ENCODE results near the gene KRTAP12-3.

KRTAP12-3 gene

DNA sequence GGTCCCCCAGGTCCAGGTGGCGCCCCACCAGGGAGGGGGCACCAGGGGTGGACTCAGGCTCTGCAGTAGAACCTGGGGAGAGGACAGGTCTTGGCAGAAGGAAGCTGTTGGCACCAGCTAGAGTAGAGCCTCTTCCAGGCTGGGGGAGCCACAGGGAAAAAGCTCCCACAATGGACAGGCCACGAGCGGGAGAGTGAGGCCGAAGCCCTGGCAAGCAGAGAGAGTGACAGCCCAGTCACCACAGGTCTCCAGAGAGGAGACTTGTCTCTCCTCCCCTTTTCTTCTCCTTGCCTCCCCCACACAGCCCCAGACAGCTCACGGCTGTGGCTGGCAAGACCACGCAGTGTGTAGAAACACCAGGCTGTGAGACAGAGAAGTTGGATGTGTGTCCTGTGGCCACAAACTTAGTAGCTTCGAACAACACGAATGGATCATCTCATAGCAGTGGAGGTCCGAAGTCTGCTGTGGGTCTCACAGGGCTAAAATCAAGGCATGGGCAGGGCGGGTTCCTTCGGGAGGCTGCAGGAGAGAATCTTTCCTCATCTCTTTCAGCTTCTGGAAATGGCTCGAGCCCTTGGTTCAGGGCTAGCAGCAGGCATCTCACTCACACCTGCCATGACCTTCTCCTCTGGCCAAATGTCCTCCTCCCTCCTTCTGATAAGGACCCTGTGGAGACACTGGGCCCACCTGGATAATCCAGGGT, 6.6 kb upstream of the KRTAP12-3 start:
- H3K4me3 ChIP-seq (replicated peaks; ENCODE audit: insufficient read depth, low read length) = no peak overlapping the region
- no peak overlapping the region for H3K27ac ChIP-seq (replicated peaks)
- no peak for DNase-seq (ENCODE audit: low read depth in 1 of 2, low spot score in 1 of 2)
- TF ChIP-seq GABPA (IDR thresholded peaks at IDR 0.05; ENCODE audit: low read depth) = no peak
- no peak for TF ChIP-seq SPI1 (IDR thresholded peaks at IDR 0.05; ENCODE audit: borderline replicate concordance, low read depth)
- TF ChIP-seq, protein P1, sequence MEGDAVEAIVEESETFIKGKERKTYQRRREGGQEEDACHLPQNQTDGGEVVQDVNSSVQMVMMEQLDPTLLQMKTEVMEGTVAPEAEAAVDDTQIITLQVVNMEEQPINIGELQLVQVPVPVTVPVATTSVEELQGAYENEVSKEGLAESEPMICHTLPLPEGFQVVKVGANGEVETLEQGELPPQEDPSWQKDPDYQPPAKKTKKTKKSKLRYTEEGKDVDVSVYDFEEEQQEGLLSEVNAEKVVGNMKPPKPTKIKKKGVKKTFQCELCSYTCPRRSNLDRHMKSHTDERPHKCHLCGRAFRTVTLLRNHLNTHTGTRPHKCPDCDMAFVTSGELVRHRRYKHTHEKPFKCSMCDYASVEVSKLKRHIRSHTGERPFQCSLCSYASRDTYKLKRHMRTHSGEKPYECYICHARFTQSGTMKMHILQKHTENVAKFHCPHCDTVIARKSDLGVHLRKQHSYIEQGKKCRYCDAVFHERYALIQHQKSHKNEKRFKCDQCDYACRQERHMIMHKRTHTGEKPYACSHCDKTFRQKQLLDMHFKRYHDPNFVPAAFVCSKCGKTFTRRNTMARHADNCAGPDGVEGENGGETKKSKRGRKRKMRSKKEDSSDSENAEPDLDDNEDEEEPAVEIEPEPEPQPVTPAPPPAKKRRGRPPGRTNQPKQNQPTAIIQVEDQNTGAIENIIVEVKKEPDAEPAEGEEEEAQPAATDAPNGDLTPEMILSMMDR (IDR thresholded peaks at IDR 0.05; ENCODE audit: insufficient read depth, low read length) = no peak
- TF ChIP-seq, protein P2, sequence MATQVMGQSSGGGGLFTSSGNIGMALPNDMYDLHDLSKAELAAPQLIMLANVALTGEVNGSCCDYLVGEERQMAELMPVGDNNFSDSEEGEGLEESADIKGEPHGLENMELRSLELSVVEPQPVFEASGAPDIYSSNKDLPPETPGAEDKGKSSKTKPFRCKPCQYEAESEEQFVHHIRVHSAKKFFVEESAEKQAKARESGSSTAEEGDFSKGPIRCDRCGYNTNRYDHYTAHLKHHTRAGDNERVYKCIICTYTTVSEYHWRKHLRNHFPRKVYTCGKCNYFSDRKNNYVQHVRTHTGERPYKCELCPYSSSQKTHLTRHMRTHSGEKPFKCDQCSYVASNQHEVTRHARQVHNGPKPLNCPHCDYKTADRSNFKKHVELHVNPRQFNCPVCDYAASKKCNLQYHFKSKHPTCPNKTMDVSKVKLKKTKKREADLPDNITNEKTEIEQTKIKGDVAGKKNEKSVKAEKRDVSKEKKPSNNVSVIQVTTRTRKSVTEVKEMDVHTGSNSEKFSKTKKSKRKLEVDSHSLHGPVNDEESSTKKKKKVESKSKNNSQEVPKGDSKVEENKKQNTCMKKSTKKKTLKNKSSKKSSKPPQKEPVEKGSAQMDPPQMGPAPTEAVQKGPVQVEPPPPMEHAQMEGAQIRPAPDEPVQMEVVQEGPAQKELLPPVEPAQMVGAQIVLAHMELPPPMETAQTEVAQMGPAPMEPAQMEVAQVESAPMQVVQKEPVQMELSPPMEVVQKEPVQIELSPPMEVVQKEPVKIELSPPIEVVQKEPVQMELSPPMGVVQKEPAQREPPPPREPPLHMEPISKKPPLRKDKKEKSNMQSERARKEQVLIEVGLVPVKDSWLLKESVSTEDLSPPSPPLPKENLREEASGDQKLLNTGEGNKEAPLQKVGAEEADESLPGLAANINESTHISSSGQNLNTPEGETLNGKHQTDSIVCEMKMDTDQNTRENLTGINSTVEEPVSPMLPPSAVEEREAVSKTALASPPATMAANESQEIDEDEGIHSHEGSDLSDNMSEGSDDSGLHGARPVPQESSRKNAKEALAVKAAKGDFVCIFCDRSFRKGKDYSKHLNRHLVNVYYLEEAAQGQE (IDR thresholded peaks at IDR 0.05; ENCODE audit: insufficient replicate concordance, low read depth) = no peak
- TF ChIP-seq POLR2AphosphoS5 (IDR thresholded peaks at IDR 0.05; ENCODE audit: low read depth) = no peak
- H3K27me3 ChIP-seq (ENCODE audit: insufficient read depth, poor library complexity, severe bottlenecking) = no peaks in the 10 kb centered on the region

DNA sequence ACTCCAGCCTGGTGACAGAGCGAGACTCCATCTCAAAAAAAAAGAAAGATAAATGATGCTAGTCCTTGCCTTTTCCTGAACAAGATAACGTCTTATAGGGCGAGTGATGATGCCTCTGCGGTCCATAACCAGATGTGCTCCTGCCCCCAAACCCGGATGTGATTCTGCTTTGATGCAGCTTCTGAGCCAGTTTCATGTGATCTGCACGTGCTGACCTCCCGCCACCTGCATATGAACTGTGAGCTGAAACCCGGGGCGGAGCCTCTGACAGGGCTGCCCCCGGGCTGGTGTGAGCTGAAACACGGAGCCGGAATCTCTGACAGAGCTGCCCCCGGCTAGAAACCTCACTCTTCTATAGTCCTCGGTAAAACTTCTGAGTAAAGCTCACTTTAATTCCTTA, 4.6 kb upstream of the KRTAP12-3 start:
- H3K27ac ChIP-seq (replicated peaks) = no peak overlapping the region
- TF ChIP-seq, protein P1 (IDR thresholded peaks at IDR 0.05; ENCODE audit: insufficient read depth, low read length) = no peak
- no peak for TF ChIP-seq POLR2AphosphoS5 (IDR thresholded peaks at IDR 0.05; ENCODE audit: low read depth)
- no peak for TF ChIP-seq SPI1 (IDR thresholded peaks at IDR 0.05; ENCODE audit: borderline replicate concordance, low read depth)
- TF ChIP-seq, protein P2 (IDR thresholded peaks at IDR 0.05; ENCODE audit: insufficient replicate concordance, low read depth) = no peak
- no peak for TF ChIP-seq GABPA (IDR thresholded peaks at IDR 0.05; ENCODE audit: low read depth)
- no peaks in the 10 kb centered on the region for H3K27me3 ChIP-seq (ENCODE audit: insufficient read depth, poor library complexity, severe bottlenecking)
- DNase-seq (ENCODE audit: low read depth in 1 of 2, low spot score in 1 of 2) = no peak
- no peak overlapping the region for H3K4me3 ChIP-seq (replicated peaks; ENCODE audit: insufficient read depth, low read length)

DNA sequence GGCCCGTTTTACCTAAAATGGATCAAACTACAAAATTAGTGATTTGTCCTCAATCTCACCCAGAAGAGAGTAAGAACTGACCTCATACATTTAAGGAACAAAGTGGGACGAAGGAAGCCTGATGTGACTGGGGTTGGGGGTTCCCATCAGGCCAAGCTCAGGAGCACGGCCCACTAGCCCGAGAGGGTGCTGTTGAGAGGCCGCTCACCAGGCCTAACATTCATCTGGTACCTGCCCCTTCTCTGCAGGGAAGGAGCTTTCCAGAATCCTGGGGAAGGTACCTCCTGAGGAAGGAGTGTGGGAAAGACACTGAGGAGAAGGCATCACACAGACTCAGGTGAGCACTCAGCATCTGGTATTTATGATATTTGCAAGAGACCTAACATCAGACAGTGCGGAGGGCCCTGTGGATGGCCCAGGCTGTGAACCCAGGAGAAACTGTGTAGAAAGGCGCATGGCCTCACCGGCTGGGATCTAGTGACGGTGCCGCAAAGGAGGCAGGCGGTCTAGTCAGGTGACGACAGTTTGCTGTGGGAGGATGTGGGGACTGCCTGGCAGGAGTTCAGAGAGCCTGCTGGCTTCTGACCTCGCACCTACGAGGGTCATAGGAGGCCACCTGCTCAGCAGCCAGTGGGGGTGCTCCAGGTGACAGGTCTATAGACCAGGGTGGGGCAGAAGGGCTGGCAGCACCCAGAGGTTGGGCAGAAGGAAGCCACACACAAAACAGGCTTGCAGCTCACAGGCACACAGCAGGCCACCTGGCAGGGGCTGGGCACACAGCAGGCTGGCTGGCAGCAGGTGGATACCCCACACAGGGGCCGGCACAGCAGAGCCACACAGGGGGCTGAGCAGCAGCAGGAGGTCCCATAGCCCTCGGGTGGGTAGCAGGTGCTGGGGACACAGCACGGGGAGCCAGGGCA, 3.8 kb upstream of the KRTAP12-3 start:
- Histone ChIP-seq H3K27me3 (ENCODE audit: insufficient read depth, poor library complexity, severe bottlenecking) (no peaks in the 10 kb centered on the region), H3K27ac (replicated peaks) (no peak overlapping the region), H3K4me3 (replicated peaks; ENCODE audit: insufficient read depth, low read length) (no peak overlapping the region)
- DNase-seq (ENCODE audit: low read depth in 1 of 2, low spot score in 1 of 2) = no peak
- TF ChIP-seq SPI1 (IDR thresholded peaks at IDR 0.05; ENCODE audit: borderline replicate concordance, low read depth) (no peak), POLR2AphosphoS5 (IDR thresholded peaks at IDR 0.05; ENCODE audit: low read depth) (no peak), GABPA (IDR thresholded peaks at IDR 0.05; ENCODE audit: low read depth) (no peak)
- TF ChIP-seq, protein P2 (IDR thresholded peaks at IDR 0.05; ENCODE audit: insufficient replicate concordance, low read depth) = no peak
- TF ChIP-seq, protein P1 (IDR thresholded peaks at IDR 0.05; ENCODE audit: insufficient read depth, low read length) = no peak

Data from HL-60 (cell line).